GM19438 (cell line): ENCODE data around the gene NPR3.
"Not testable (repeated sequence)": the region's sequence is repeated elsewhere in the genome, so short reads cannot be mapped to it uniquely, and the experiment has no call there.

Experiments
- ATAC-seq: cut with Tn5 transposase; IDR thresholded peaks from one replicate; pipeline ENCODE4 v1.9.1; 2021; ENCODE audit warnings: low read depth; ENCODE audit not compliant: unreplicated experiment

The NPR3 gene

DNA sequence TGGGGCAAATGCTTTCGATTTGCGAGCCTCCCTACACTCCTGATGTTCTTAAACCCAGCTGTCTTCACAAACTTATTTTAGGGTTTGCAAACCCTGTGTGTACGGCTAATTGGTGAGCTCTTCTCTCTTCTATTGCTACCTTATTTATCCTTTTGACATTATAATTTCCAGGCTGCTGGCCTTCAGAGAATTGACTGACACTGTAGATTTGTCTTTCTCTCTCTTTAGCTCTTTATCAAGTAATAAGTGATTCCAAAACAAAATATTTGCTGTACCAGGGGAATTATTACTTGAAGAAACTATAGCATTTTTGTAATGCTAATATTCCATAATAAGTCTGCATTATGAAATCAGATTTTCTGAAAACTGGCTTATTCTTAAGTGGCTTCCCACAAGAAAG lies 92.5 kb downstream of the NPR3 start:
- ATAC-seq, result no peak

DNA sequence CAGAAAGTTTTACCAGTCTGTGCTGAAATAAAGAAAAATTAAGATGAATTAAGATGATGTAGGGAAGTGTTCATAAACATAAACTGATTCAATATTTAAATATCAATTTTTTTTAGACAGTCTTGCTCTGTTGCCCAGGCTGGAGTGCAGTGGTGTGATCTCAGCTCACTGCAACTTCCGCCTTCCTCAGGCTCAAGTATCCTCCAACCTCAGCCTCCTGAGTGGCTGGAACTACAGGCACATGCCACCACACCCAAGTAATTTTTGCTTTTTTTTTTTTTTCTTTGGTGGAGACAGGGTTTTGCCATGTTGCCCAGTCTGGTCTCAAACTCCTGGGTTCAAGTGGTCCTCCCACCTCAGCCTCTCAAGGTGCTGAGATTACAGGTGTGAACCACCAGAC lies 94.3 kb downstream of the NPR3 start:
- ATAC-seq, result not testable (repeated sequence)

DNA sequence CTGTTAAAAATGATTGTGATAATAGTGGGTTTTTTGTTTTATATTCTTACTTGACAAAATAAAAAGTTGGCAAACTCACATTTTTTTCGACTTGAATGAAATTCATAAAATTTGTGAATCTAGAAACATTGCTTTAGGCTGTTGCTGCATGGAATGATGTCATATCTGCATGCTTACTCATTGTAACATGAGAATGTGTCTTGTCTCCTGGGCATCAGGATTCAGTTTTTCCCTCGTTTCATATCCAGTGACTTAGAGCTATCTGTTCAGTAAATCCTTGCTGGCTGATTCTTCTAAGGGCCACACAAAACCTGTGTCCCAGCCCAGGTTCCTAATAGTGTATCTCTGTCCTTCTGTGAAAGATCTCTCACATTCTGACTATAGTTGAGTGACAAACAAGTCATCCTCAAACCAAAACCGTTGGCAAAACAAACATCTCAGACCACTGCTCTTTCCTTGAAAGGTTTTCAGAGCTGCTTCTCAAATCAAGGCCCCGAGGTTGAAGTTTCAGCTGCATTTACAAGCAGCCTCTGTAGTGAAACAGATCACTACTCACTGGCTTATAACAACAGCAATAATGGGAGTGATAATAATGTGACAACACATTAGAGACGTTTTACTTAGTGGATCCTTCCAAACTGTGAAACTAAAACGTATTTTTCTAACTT lies 95.0 kb downstream of the NPR3 start:
- ATAC-seq, result no peak

DNA sequence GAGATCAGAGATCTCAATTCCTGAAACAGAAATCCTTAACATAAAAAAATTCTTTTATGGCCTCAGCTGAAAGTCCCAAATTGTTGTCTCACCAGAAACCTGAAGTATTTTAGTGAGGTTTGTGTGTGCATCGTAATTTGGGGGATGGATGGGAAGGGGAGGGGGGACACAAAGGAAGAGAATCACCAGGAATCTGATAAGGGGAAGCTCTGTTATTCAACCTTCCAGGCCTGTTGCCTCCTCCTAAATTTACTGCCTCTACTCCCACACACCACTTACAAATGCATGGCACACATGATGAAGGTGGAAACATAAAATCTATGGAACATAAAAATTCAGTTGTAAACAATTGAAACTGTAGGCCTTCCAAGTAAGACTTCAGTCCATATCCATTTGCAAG lies 97.7 kb downstream of the NPR3 start:
- ATAC-seq, result no peak

DNA sequence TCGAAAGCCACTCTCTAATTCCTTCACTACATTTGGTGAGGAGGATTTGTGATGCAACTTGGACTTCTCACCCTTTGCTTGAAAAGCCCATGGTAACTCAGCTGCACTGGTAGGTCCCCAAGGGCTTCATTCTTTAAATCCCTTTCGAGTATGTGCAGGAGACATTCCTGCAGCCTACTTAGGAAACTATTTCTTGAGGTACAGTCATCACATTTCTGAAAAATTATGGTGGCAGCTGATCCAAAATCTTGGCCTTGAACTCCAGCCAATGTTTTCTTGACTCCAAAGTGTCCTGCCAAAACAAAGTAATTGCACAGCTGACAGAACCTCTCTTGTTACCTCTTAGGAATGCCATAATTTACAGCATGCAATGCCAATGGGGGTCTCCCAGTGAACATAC lies 99.7 kb downstream of the NPR3 start:
- ATAC-seq, result no peak

DNA sequence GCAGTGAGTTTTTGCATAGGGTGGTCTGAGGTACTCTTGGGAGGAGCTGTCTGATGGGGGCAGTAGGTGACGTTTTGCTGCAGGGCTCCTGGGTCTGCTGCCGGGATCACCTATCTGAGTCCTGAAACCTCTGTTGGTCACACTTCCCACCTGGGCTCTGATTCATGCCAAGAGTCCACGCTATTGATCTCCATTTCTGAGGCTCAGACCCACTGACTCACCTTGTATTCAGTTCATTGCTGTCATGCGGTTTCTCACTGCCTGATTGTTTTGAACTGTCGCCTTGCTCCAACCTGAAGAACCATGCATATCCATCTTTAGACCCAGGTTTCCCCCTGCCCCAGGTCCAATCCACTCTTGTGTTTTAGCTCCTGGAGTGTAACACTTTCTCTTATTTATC lies 101.3 kb downstream of the NPR3 start:
- no peak for ATAC-seq

DNA sequence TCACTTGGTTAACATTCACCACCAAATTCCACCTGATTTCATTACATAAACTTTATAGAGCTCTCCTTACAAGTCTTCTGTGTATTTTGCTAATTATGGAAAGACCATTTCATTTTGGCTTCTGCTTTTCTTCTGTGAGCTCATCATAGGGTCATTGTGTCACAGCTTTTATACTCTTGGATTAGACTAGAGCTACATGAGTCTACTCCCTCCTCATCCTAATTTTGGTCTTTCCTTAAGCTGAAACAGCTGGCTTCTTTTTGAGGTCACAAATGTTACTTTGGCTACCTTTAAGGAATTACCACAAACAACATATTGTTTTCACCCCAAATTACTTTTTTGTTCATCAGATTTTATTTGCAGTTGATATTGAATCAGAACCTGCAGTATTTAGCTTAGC lies 103.0 kb downstream of the NPR3 start:
- ATAC-seq, result no peak

DNA sequence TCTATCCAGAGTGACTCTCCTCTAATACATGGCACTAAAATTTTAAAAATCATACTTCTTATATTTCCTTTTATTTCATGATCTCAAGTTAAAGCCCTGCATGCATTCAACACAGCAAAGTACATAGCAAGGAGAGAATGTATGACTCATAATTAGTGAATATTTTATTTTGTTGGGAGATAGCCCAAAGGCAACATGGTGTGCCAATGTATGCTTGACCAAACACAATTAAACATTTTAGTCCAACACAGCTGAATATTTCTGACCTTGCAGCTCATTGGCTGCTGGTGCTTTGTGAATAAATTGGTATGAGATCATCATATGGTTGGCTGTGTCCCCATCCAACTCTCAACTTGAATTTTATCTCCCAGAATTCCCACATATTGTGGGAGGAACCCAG lies 103.5 kb downstream of the NPR3 start:
- no peak for ATAC-seq

DNA sequence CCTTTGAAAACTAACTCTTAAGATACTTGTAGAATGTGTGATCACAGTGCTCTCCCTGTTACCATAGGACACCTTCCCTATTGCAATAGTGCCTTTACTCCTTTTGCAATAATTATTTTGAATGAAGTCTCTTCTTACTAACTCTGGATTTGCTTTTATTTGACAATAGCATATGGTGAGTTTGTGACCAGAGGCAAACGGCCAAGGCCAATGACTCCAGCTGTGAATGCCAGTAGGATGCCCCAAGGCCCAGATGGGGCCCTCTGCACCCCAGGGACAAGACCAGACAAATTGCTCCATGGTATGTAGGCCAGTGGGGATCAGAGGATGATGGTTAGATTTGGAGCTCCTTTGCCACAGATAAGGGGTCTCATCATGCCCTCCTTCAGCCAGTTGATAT lies 116.9 kb downstream of the NPR3 start:
- no peak for ATAC-seq

DNA sequence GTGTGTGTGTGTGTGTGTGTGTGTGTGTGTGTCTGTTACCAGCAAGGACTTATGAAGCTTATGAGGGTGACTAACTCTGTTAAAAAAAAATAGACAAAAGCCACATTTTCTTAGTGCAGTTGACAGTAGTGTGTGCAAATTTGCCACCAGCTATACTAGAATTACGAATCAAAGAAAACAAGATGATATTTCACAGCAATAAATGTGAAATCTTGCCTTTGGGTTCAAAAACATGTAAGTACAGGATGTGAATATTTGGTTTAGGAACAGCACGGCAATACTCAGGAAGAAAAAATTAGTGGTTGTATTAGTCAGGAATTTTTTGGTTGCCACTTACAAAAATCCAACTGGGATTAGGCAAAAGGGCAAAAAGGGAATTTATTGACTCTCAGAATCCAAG lies 117.4 kb downstream of the NPR3 start:
- no peak for ATAC-seq

DNA sequence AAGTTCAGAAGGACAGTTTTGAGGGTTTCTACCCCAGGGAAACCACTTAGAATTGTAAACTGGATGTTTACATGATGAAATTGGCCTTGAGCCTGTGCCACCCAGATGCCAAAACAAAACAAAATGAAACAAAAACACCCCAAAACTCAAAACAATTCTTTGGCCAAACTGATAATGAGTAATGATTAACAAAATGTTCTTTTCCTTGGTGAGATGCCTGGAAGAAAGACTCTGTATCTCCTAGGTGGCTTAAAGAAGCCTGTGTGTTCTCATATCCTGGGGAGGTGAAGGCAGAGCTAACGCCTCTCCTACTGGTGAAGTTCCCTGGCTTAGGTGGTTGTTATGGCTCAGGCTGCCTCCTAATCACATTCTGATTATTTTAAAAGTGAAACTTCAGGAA lies 120.5 kb downstream of the NPR3 start:
- ATAC-seq, result no peak

DNA sequence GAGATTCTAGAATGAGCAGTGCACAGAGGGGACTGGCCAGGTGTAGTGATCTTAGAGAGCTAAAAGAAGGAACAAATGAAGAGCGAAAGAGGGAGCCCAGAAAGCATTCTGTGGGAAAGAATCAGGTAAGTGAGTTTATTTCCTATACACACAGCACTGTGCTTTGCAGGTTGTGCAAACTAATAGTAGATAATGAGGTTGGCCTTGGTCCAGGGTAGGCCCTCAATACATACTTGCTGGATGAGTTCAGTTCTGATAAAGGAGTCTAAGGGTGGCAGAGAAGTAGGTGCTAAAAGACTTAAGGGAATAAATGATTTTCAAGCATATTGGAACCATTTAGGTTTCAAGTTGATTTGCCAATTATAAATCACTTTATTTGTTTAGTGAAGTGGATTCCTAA lies 122.0 kb downstream of the NPR3 start:
- no peak for ATAC-seq

DNA sequence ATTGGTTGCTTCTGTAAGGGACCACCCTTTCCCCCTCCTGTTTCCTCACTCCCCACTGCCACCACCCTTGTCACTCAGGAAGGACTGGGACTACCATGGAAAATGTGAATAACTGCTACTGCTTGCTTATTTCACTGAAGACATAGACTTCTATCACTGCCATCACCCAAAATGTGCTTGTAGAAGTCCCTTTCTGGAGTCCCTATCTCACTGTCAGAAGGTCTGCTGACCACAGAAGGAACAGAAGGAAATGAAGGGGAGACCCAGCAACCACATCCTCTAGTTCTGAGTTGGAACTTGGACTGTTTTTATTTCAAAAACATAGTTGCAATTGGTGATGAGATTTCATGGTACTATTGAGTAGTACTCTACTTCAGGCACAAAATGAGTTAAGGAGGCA lies 122.5 kb downstream of the NPR3 start:
- no peak for ATAC-seq

DNA sequence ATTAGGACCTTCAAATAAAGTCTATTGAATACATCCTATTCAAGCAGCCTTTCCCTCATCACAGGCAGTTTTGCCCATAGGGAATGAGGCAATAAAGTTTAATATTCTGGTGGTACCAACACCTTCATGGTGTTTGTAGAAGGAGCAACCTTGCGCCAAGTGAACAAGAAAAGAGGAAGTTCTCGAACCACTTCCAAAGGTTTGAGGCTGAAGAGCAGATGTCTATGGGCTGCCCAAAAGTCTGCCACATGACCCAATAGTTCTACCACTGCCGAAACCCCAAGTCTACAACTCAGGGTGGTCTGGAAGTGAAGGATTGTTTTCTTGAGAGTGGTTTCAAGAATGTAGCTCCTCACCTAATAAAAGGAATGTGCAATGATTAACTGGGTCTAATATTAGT lies 123.1 kb downstream of the NPR3 start:
- no peak for ATAC-seq

DNA sequence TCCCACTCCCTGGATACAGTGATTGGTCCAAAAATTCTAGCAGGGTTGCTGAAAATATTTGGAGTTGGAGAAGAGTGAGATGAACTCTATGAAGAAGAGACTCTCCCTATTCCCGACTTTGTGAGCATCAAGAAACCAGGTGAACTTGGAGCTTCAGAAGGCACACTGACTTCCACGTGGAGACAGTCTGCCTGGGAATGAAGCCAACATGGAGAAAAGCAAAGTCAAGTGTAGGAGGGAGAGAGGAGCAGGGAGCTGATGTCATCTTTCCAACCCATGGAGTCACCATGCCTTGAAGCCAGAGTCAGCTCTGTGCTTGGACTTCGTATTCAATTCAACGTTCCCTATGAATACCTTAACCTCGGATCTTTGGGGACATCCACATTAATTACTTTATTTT lies 125.1 kb downstream of the NPR3 start:
- ATAC-seq, result no peak

DNA sequence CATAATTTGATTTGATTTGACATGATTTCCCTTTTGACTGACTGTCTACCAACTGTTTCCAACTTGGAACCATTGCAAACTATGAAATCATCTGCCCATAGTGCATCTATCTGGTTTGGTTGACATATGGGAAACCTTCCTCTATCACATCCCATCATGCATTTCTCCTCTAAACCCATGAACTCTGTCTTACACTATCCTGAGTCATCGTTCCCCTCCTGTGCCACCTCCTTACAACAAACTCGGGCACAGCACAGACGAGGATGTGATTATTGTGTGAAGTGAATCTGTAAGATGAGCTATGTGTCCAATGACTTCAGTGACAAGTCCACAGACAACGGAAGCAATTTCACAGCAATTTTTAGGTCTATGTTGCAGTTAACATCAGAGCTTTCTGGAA lies 126.1 kb downstream of the NPR3 start:
- no peak for ATAC-seq

DNA sequence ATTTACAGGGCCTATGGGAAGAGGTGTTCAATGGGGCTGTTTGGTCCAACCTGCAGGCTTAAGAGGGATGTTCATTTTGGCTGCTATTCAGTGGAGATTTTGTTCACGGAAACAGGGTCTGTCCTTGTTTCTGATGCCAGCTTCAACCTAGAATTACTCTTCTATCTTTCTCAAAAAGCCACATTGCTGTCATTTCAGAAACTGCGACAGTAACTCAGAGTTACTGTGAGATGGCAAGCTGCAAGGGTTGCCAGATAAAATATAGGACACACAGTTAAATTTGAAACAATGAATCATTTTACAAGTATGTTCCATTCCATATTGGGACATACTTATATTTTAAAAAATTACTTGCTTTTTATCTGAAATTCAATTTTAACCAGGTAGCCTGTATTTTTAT lies 128.0 kb downstream of the NPR3 start:
- ATAC-seq, result no peak

DNA sequence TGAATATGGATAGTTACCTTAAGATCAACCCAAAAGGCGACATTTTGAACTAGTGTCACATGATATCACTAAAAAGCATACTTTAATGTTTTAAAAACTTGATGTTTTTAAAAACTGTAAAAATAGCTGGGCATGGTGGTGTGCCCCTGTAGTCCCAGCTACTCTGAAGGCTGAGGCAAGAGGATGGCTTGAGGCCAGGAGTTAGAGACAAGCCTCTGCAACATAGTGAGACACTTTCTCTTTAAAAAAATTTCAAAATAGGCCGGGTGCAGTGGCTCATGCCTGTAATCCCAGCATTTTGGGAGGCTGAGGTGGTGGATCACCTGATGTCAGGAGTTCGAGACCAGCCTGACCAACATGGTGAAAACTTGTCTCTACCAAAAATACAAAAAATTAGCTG lies 129.5 kb downstream of the NPR3 start:
- no peak for ATAC-seq
